ENCODE data around the gene ZCCHC24.
A peak's percentile ranks its signal among the peaks of the same experiment; 100 is the strongest.

Gene ZCCHC24

GRCh38 chr10:79380125-79380945 lies 65.1 kb downstream of the ZCCHC24 start:
- no peak for DNase-seq

- no peak for DNase-seq
Observed at GRCh38 chr10:79379512-79380124, 65.8 kb downstream of the ZCCHC24 start.

GRCh38 chr10:79378647-79379511 lies 66.5 kb downstream of the ZCCHC24 start:
- no peak for DNase-seq

GRCh38 chr10:79378383-79378646 lies 67.1 kb downstream of the ZCCHC24 start:
- DNase-seq = no peak

- DNase-seq = no peak
Observed at GRCh38 chr10:79377557-79378382, 67.7 kb downstream of the ZCCHC24 start.

GRCh38 chr10:79376751-79377556 lies 68.5 kb downstream of the ZCCHC24 start:
- DNase-seq = no peak

- no peak for DNase-seq
Observed at GRCh38 chr10:79376078-79376628, 69.3 kb downstream of the ZCCHC24 start.

GRCh38 chr10:79375321-79376077 lies 69.9 kb downstream of the ZCCHC24 start:
- no peak for DNase-seq

GRCh38 chr10:79374312-79375191 lies 70.9 kb downstream of the ZCCHC24 start:
- peak; percentile 14 for DNase-seq

- no peak for DNase-seq
Observed at GRCh38 chr10:79372871-79373270, 72.6 kb downstream of the ZCCHC24 start.

GRCh38 chr10:79367426-79368189 lies 77.8 kb downstream of the ZCCHC24 start:
- DNase-seq = no peak

- DNase-seq = no peak
Observed at GRCh38 chr10:79361726-79362397, 83.6 kb downstream of the ZCCHC24 start.

- no peak for DNase-seq
Observed at GRCh38 chr10:79360499-79361342, 84.7 kb downstream of the ZCCHC24 start.

GRCh38 chr10:79359816-79360498 lies 85.5 kb downstream of the ZCCHC24 start:
- no peak for DNase-seq

- no peak for DNase-seq
Observed at GRCh38 chr10:79358811-79359210, 86.6 kb downstream of the ZCCHC24 start.

GRCh38 chr10:79357180-79357579 lies 88.2 kb downstream of the ZCCHC24 start:
- no peak for DNase-seq

- DNase-seq = no peak
Observed at GRCh38 chr10:79356104-79356503, 89.3 kb downstream of the ZCCHC24 start.

Measured in COR-L47 (cell line).